ENCODE data around the gene AP3B1. TPM values are rescaled to one million over a fixed set of nuclear protein-coding genes. Genes with fewer than 3 reads are reported as not detected.

Gene AP3B1
- total and polyA plus RNA-seq, 2 donors (not counting 3 experiments of a cell fraction or from before 2014, with no cell fraction given), result 31.6 to 46.7 TPM

DNA sequence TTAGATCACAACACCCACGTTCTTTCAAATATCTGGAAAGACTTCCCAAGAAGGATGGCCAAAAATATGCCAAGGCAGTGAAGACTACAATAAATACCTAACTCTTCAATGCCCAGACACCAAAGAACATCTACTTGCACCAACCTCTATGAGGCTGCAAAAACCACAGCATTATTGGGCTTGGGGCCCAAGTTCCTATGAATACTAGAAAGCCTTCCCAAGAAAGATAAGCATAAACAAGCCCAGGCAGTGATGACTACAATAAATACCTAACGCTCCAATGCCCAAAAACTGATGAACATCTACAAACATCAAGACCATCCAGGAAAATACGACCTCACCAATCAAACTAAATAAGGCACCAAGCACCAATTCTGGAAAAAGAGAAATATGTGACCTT is 41.3 kb downstream of the AP3B1 start:
- ChIA-PET CTCF (no interaction called here), POLR2A (interaction anchor here (0.7 kb wide), 1 partner anchor 42 kb away, joined by 4 read pairs; no protein-coding TSS in a partner anchor)
- no peaks in the 10 kb centered on the region for H4K20me1 ChIP-seq (replicated peaks; ENCODE audit: control insufficient read depth, extremely low read depth, insufficient read depth, low read length)
- DNase-seq (ENCODE audit: low read depth, low spot score) (no peak), FAIRE-seq (no peak)
- H3K27ac ChIP-seq (ENCODE audit: insufficient read depth, low read depth, low read length), result no peak overlapping the region
- no peak overlapping the region for H3K9ac ChIP-seq (replicated peaks; ENCODE audit: extremely low read depth, insufficient read depth, low read length)
- no peak overlapping the region for H3K4me3 ChIP-seq (replicated peaks in 1 of 3; ENCODE audit: insufficient read depth in 1 of 3, low read depth in 1 of 3, low read length in 3 of 3)
- dilution Hi-C loops (cut with MboI; ENCODE audit: extremely low pct_ligation_motif_present, low sequenced_read_pairs) (no loop called here), intact Hi-C loops (cut with micrococcal nuclease) (no loop called here)
- no peaks in the 10 kb centered on the region for H3K4me1 ChIP-seq (ENCODE audit: control insufficient read depth, extremely low read depth, insufficient read depth, low read length)
- no peak overlapping the region for H3K4me2 ChIP-seq (ENCODE audit: insufficient read depth, low read length)
- no TSS peak for BruUV-seq (replicated peaks)
- H3K9me3 ChIP-seq (replicated peaks; ENCODE audit: control insufficient read depth, insufficient read depth, low read length), result no peaks in the 10 kb centered on the region
- TF ChIP-seq JUN (IDR thresholded peaks at IDR 0.05; ENCODE audit: borderline replicate concordance, insufficient read depth, insufficient read length, low read depth), result no peak
- no peak for TF ChIP-seq POLR2AphosphoS5 (IDR thresholded peaks at IDR 0.05; ENCODE audit: insufficient read depth, low read depth, low read length)
- no peak for TF ChIP-seq EZH2 (IDR thresholded peaks at IDR 0.05; ENCODE audit: borderline replicate concordance, low read depth, low read length, severe bottlenecking)
- TF ChIP-seq GATA2 (IDR thresholded peaks at IDR 0.05; ENCODE audit: insufficient read depth, insufficient read length, low read depth, low read length), result no peak
- TF ChIP-seq MYC (IDR thresholded peaks at IDR 0.05; ENCODE audit: low read depth, low read length), result no peak
- TF ChIP-seq, protein P1, sequence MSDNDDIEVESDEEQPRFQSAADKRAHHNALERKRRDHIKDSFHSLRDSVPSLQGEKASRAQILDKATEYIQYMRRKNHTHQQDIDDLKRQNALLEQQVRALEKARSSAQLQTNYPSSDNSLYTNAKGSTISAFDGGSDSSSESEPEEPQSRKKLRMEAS (IDR thresholded peaks at IDR 0.05; ENCODE audit: insufficient read depth, insufficient read length), result no peak
- no peak overlapping the region for H2AFZ ChIP-seq (ENCODE audit: low read depth, low read length)
- no peaks in the 10 kb centered on the region for H3K36me3 ChIP-seq (ENCODE audit: control insufficient read depth in 2 of 2, extremely low read depth in 1 of 2, insufficient read depth in 2 of 2, low read length in 2 of 2)
- peaks cover 16% of the 10 kb centered on the region for H3K79me2 ChIP-seq (ENCODE audit: control insufficient read depth, insufficient read depth, low read length)
- no peaks in the 10 kb centered on the region for H3K27me3 ChIP-seq (ENCODE audit: control insufficient read depth in 2 of 2, insufficient read depth in 2 of 2, low read length in 2 of 2)
- no peaks in the 10 kb centered on the region for H3K9me1 ChIP-seq (replicated peaks; ENCODE audit: control insufficient read depth, extremely low read depth, insufficient read depth, low read length)

DNA sequence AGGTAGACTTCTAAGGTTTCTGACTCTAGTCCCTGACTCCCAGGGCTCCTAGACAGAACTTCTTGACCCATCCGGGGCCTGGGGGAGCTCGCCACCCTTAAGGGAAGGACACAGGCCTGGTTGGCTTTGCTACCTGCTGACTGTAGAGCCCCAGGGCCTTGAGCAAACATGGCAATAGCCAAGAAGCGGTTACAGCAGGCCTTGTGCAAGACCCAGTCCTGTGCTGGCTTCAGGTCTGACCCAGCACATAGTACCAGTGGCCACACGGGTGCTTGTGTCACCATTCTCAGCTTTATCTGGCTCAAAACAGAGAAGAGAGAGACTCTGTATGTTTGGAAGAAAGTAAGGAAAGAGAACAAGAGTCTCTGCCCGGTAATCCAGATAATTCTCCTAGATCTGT is 41.8 kb downstream of the AP3B1 start:
- ChIA-PET POLR2A (no interaction called here), CTCF (no interaction called here)
- H3K9me1 ChIP-seq (replicated peaks; ENCODE audit: control insufficient read depth, extremely low read depth, insufficient read depth, low read length), result no peaks in the 10 kb centered on the region
- no peaks in the 10 kb centered on the region for H3K36me3 ChIP-seq (ENCODE audit: control insufficient read depth in 2 of 2, extremely low read depth in 1 of 2, insufficient read depth in 2 of 2, low read length in 2 of 2)
- DNase-seq (ENCODE audit: low read depth, low spot score) (no peak), FAIRE-seq (no peak)
- H4K20me1 ChIP-seq (replicated peaks; ENCODE audit: control insufficient read depth, extremely low read depth, insufficient read depth, low read length), result no peaks in the 10 kb centered on the region
- dilution Hi-C loops (cut with MboI; ENCODE audit: extremely low pct_ligation_motif_present, low sequenced_read_pairs), result no loop called here
- H3K4me3 ChIP-seq (replicated peaks in 1 of 3; ENCODE audit: insufficient read depth in 1 of 3, low read depth in 1 of 3, low read length in 3 of 3), result no peak overlapping the region
- H3K27ac ChIP-seq (ENCODE audit: insufficient read depth, low read depth, low read length), result no peak overlapping the region
- TF ChIP-seq JUN (IDR thresholded peaks at IDR 0.05; ENCODE audit: borderline replicate concordance, insufficient read depth, insufficient read length, low read depth) (no peak), MYC (IDR thresholded peaks at IDR 0.05; ENCODE audit: low read depth, low read length) (no peak), GATA2 (IDR thresholded peaks at IDR 0.05; ENCODE audit: insufficient read depth, insufficient read length, low read depth, low read length) (no peak), POLR2AphosphoS5 (IDR thresholded peaks at IDR 0.05; ENCODE audit: insufficient read depth, low read depth, low read length) (no peak), FOS (IDR thresholded peaks at IDR 0.05; ENCODE audit: borderline replicate concordance, insufficient read depth, low read length) (no peak), POLR2A (IDR thresholded peaks at IDR 0.05; ENCODE audit: low read depth, low read length) (no peak), EZH2 (IDR thresholded peaks at IDR 0.05; ENCODE audit: borderline replicate concordance, low read depth, low read length, severe bottlenecking) (no peak)
- TF ChIP-seq, protein P1 (IDR thresholded peaks at IDR 0.05; ENCODE audit: insufficient read depth, insufficient read length), result no peak
- TF ChIP-seq, protein P2, sequence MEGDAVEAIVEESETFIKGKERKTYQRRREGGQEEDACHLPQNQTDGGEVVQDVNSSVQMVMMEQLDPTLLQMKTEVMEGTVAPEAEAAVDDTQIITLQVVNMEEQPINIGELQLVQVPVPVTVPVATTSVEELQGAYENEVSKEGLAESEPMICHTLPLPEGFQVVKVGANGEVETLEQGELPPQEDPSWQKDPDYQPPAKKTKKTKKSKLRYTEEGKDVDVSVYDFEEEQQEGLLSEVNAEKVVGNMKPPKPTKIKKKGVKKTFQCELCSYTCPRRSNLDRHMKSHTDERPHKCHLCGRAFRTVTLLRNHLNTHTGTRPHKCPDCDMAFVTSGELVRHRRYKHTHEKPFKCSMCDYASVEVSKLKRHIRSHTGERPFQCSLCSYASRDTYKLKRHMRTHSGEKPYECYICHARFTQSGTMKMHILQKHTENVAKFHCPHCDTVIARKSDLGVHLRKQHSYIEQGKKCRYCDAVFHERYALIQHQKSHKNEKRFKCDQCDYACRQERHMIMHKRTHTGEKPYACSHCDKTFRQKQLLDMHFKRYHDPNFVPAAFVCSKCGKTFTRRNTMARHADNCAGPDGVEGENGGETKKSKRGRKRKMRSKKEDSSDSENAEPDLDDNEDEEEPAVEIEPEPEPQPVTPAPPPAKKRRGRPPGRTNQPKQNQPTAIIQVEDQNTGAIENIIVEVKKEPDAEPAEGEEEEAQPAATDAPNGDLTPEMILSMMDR (IDR thresholded peaks at IDR 0.05; ENCODE audit: extremely low read depth in 1 of 2, insufficient read depth in 1 of 2, low read depth in 1 of 2, low read length in 2 of 2), result no peak
- H3K79me2 ChIP-seq (ENCODE audit: control insufficient read depth, insufficient read depth, low read length), result peaks cover 16% of the 10 kb centered on the region
- H3K4me2 ChIP-seq (ENCODE audit: insufficient read depth, low read length), result no peak overlapping the region
- H2AFZ ChIP-seq (ENCODE audit: low read depth, low read length), result no peak overlapping the region
- H3K4me1 ChIP-seq (ENCODE audit: control insufficient read depth, extremely low read depth, insufficient read depth, low read length), result no peaks in the 10 kb centered on the region
- BruUV-seq (replicated peaks), result no TSS peak
- H3K9ac ChIP-seq (replicated peaks; ENCODE audit: extremely low read depth, insufficient read depth, low read length), result no peak overlapping the region
- H3K27me3 ChIP-seq (ENCODE audit: control insufficient read depth in 2 of 2, insufficient read depth in 2 of 2, low read length in 2 of 2), result no peaks in the 10 kb centered on the region
- H3K9me3 ChIP-seq (replicated peaks; ENCODE audit: control insufficient read depth, insufficient read depth, low read length), result no peaks in the 10 kb centered on the region
- intact Hi-C loops (cut with micrococcal nuclease), result no loop called here

All from endothelial cell of umbilical vein (primary cell).